Prostate gland (tissue), 2 donors: Measurements from ENCODE around the gene RBM14. TPM values are rescaled to one million over a fixed set of nuclear protein-coding genes. Genes with fewer than 3 reads are reported as not detected.
A peak's percentile ranks its signal among the peaks of the same experiment; 100 is the strongest.
"Not testable (repeated sequence)": the region's sequence is repeated elsewhere in the genome, so short reads cannot be mapped to it uniquely, and the experiment has no call there.

Experiments
- DNase-seq: peaks from one replicate; pipeline ENCODE4 v3.0.0-alpha.2; 2019; ENCODE audit warnings: low spot score
- H3K27ac ChIP-seq, 2 donors: fragments of 200-600 bp; sonication (generic); 2 replicates each; pipeline ENCODE4 v1.5.1; 2017 to 2019
- H3K27me3 ChIP-seq: fragments of 200-600 bp; sonication (generic); replicated peaks from 2 replicates; pipeline ENCODE4 v1.5.1; 2019; ENCODE audit not compliant: insufficient read depth
- H3K36me3 ChIP-seq, 2 donors: fragments of 200-600 bp; sonication (generic); 1 replicate in 1 of 2; 2 replicates in 1 of 2; pipeline versions ENCODE4 v1.5.1 to v1.8.1; 2017 to 2019
- H3K4me1 ChIP-seq: fragments of 200-600 bp; sonication (generic); replicated peaks from 2 replicates; pipeline ENCODE4 v1.5.1; 2019
- H3K4me3 ChIP-seq, 2 donors: fragments of 200-600 bp; sonication (generic); 2 replicates each; pipeline ENCODE4 v1.5.1; 2017 to 2019
- H3K9me3 ChIP-seq: fragments of 200-600 bp; sonication (generic); 2 replicates; pipeline ENCODE4 v1.5.1; 2017
- CTCF ChIP-seq, 4 experiments: fragments of 200-600 bp in 2 of 4; fragments of 450-650 bp in 2 of 4; sonication (generic) in 2 of 4; IDR thresholded peaks; 1 replicate in 3 of 4; 2 replicates in 1 of 4; pipeline ENCODE4 v1.5.1; 2016 to 2019; ENCODE audit warnings: antibody characterized with exemption in 4 of 4, mild to moderate bottlenecking in 2 of 4, moderate library complexity in 2 of 4
- POLR2A ChIP-seq: fragments of 450-650 bp; IDR thresholded peaks from one replicate; pipeline ENCODE4 v1.6.1; 2016; ENCODE audit warnings: antibody characterized with exemption, mild to moderate bottlenecking
- POLR2AphosphoS5 ChIP-seq: sonication (generic); formaldehyde crosslinking; IDR thresholded peaks from one replicate; pipeline ENCODE4 v1.6.1; 2017; ENCODE audit warnings: antibody characterized with exemption
- WGBS: methylation state at CpG from one replicate; pipeline ENCODE4 v1.1.5; 2018; 5-methylcytosine and 5-hydroxymethylcytosine counted together
- intact Hi-C: fragments of 100-400 bp; cut with DNase I; formaldehyde crosslinking; loops from one replicate; pipeline ENCODE4 v1.14.2; 2022
- total RNA-seq, 2 donors: library from RNA; depleted of rRNA; stranded (reverse); fragments of >200 nt; gene quantifications; one replicate each; pipeline ENCODE4 v1.1.0, GENCODE V29; 2016

RBM14 gene
- total RNA-seq, 2 donors from 2014 or later, result 45.9 to 98.8 TPM

- Histone ChIP-seq H3K4me3 (peak overlapping the region; percentile 65 to 82), H3K27me3 (no peaks in the 10 kb centered on the region), H3K36me3 (peaks cover 6 to 17% of the 10 kb centered on the region in 2 donors), H3K27ac (peak overlapping the region; percentile 90 to 94), H3K9me3 (no peaks in the 10 kb centered on the region), H3K4me1 (peaks cover 15% of the 10 kb centered on the region)
- DNase-seq, result no peak
- intact Hi-C loops, result loop anchor here (5.0 kb wide), 1 partner anchor 38 kb away; the partner anchor contains the start of gene RBM4B
- TF ChIP-seq POLR2AphosphoS5 (no peak), CTCF (IDR thresholded peaks at IDR 0.05) (no peak), POLR2A (no peak)
- WGBS, result 3% methylated on average over 27 of the region's 27 CpGs
These were observed 22.8 kb downstream of the RBM14 start for GRCh38 chr11:66639066-66639813.

GRCh38 chr11:66639814-66640340, 23.4 kb downstream of the RBM14 start:
- intact Hi-C loops, result loop anchor here (5.0 kb wide), 1 partner anchor 37 kb away; the partner anchor contains the start of gene RBM4B
- not testable (repeated sequence) for H3K27ac ChIP-seq, H3K9me3 ChIP-seq, H3K27me3 ChIP-seq, DNase-seq
- WGBS, result 24% methylated on average over 10 of the region's 10 CpGs
- H3K4me3 ChIP-seq, result peak overlapping the region in 1 of 2 donors; percentile 82
- peaks cover 19% of the 10 kb centered on the region for H3K4me1 ChIP-seq
- H3K36me3 ChIP-seq, result peaks cover 6 to 17% of the 10 kb centered on the region in 2 donors

- intact Hi-C loops, result no loop called here
- H3K9me3 ChIP-seq, result no peaks in the 10 kb centered on the region
- H3K27ac ChIP-seq, result no peak overlapping the region
- DNase-seq, result no peak
- H3K36me3 ChIP-seq, result peaks cover 6 to 17% of the 10 kb centered on the region in 2 donors
- TF ChIP-seq CTCF (IDR thresholded peaks at IDR 0.05) (no peak), POLR2AphosphoS5 (no peak), POLR2A (no peak)
- no peaks in the 10 kb centered on the region for H3K27me3 ChIP-seq
- peak overlapping the region; percentile 4 to 82 for H3K4me3 ChIP-seq
- WGBS, result 15% methylated on average over 3 of the region's 3 CpGs
- H3K4me1 ChIP-seq, result peaks cover 23% of the 10 kb centered on the region
These were observed 25.4 kb downstream of the RBM14 start for GRCh38 chr11:66641834-66642233.

GRCh38 chr11:66643745-66644437, 27.5 kb downstream of the RBM14 start:
- no peak for DNase-seq
- no peaks in the 10 kb centered on the region for H3K27me3 ChIP-seq
- no peak overlapping the region for H3K27ac ChIP-seq
- no peaks in the 10 kb centered on the region for H3K9me3 ChIP-seq
- peak overlapping the region in 1 of 2 donors; percentile 15 for H3K4me3 ChIP-seq
- WGBS, result 64% methylated on average over 23 of the region's 24 CpGs
- intact Hi-C loops, result no loop called here
- H3K4me1 ChIP-seq, result peaks cover 23% of the 10 kb centered on the region
- TF ChIP-seq POLR2AphosphoS5 (no peak), CTCF (IDR thresholded peaks at IDR 0.05) (no peak), POLR2A (no peak)
- H3K36me3 ChIP-seq, result peaks cover 6 to 17% of the 10 kb centered on the region in 2 donors

GRCh38 chr11:66646828-66647227, 30.4 kb downstream of the RBM14 start:
- Histone ChIP-seq H3K4me3 (no peak overlapping the region), H3K36me3 (peaks cover 6 to 9% of the 10 kb centered on the region in 2 donors), H3K9me3 (no peaks in the 10 kb centered on the region), H3K27me3 (no peaks in the 10 kb centered on the region), H3K4me1 (peaks cover 17% of the 10 kb centered on the region), H3K27ac (no peak overlapping the region)
- TF ChIP-seq POLR2AphosphoS5 (no peak), CTCF (IDR thresholded peaks at IDR 0.05) (no peak), POLR2A (no peak)
- no peak for DNase-seq
- intact Hi-C loops, result no loop called here
- 86% methylated on average over 4 of the region's 4 CpGs for WGBS
